ENCODE data around the gene ADPRH.
"Not testable (repeated sequence)": the region's sequence is repeated elsewhere in the genome, so short reads cannot be mapped to it uniquely, and the experiment has no call there.

ADPRH gene

GRCh38 chr3:119559441-119559963 is 19.8 kb upstream of the ADPRH start, which contains the start of gene CD80:
Gene CD80 (minus strand): TSS chr3:119559614. CDS start chr3:119557728, 1,886 bp downstream.
- DNase-seq (ENCODE audit: low spot score), result peak; percentile 62

- no peak for DNase-seq (ENCODE audit: low spot score)
Observed at GRCh38 chr3:119560160-119560559, 19.1 kb upstream of the ADPRH start.

- no peak for DNase-seq (ENCODE audit: low spot score)
Observed at GRCh38 chr3:119562307-119562961, 16.9 kb upstream of the ADPRH start.

- not testable (repeated sequence) for DNase-seq (ENCODE audit: low spot score)
Observed at GRCh38 chr3:119563334-119563733, 16.0 kb upstream of the ADPRH start.

- no peak for DNase-seq (ENCODE audit: low spot score)
Observed at GRCh38 chr3:119569156-119569555, 10.1 kb upstream of the ADPRH start.

GRCh38 chr3:119570229-119570628 is 9.1 kb upstream of the ADPRH start:
- DNase-seq (ENCODE audit: low spot score), result peak; percentile 53

GRCh38 chr3:119571230-119571629 is 8.1 kb upstream of the ADPRH start:
- no peak for DNase-seq (ENCODE audit: low spot score)

- no peak for DNase-seq (ENCODE audit: low spot score)
Observed at GRCh38 chr3:119571688-119572087, 7.6 kb upstream of the ADPRH start.

- DNase-seq (ENCODE audit: low spot score), result no peak
Observed at GRCh38 chr3:119575507-119575906, 3.8 kb upstream of the ADPRH start.

GRCh38 chr3:119580067-119580760 is 922 bp downstream of the ADPRH start:
- DNase-seq (ENCODE audit: low spot score), result peak; percentile 50

GRCh38 chr3:119582178-119582577 is 2.9 kb downstream of the ADPRH start:
- no peak for DNase-seq (ENCODE audit: low spot score)

GRCh38 chr3:119585208-119585607 is 5.9 kb downstream of the ADPRH start:
- no peak for DNase-seq (ENCODE audit: low spot score)

- DNase-seq (ENCODE audit: low spot score), result no peak
Observed at GRCh38 chr3:119585856-119586570, 6.7 kb downstream of the ADPRH start.

- no peak for DNase-seq (ENCODE audit: low spot score)
Observed at GRCh38 chr3:119586733-119587172, 7.5 kb downstream of the ADPRH start.

- DNase-seq (ENCODE audit: low spot score), result peak; percentile 66
Observed at GRCh38 chr3:119588112-119588511, 8.8 kb downstream of the ADPRH start.

- DNase-seq (ENCODE audit: low spot score), result peak; percentile 25
Observed at GRCh38 chr3:119589102-119589773, 9.9 kb downstream of the ADPRH start.

GRCh38 chr3:119590706-119591105 is 11.4 kb downstream of the ADPRH start:
- no peak for DNase-seq (ENCODE audit: low spot score)

GRCh38 chr3:119592861-119593260 is 13.6 kb downstream of the ADPRH start:
- no peak for DNase-seq (ENCODE audit: low spot score)

- no peak for DNase-seq (ENCODE audit: low spot score)
Observed at GRCh38 chr3:119594066-119594465, 14.8 kb downstream of the ADPRH start.

GRCh38 chr3:119594929-119595328 is 15.6 kb downstream of the ADPRH start:
- DNase-seq (ENCODE audit: low spot score), result not testable (repeated sequence)

- peak; percentile 10 for DNase-seq (ENCODE audit: low spot score)
Observed at GRCh38 chr3:119595639-119596334, 16.5 kb downstream of the ADPRH start.

Measured in Ammon's horn (tissue), 1 donor.